Measurements from ENCODE around the gene RNF223. TPM values are rescaled to one million over a fixed set of nuclear protein-coding genes. Genes with fewer than 3 reads are reported as not detected.
A peak's percentile ranks its signal among the peaks of the same experiment; 100 is the strongest.

RNF223 gene
- total RNA-seq, 4 donors from 2014 or later, result 9.4 to 19.5 (median 10.5) TPM

GRCh38 chr1:1092894-1093609 is 18.9 kb upstream of the RNF223 start:
- WGBS, 2 donors, result 88% methylated on average over 14 of the region's 14 CpGs
- peak in 1 of 2 donors; percentile 59 for DNase-seq (ENCODE audit: low spot score in 2 of 2)
- intact Hi-C loops (cut with DNase I; ENCODE audit: low total_unique reads), result no loop called here

GRCh38 chr1:1092149-1092855 is 18.2 kb upstream of the RNF223 start:
- TF ChIP-seq POLR2A (IDR thresholded peaks at IDR 0.05), result no peak
- no peak for TF ChIP-seq CTCF (IDR thresholded peaks at IDR 0.05)
- DNase-seq (ENCODE audit: low spot score in 2 of 2), result peak in 1 of 2 donors; percentile 79
- no peak overlapping the region for H3K4me3 ChIP-seq (ENCODE audit: low read depth, poor library complexity, severe bottlenecking)
- intact Hi-C loops (cut with DNase I; ENCODE audit: low total_unique reads), result no loop called here
- 95 to 96% methylated on average over 23 to 27 of the region's 28 CpGs for WGBS, 2 donors

More at GRCh38 chr1:1092894-1093609, 18.9 kb upstream of the RNF223 start:
- TF ChIP-seq CTCF (IDR thresholded peaks at IDR 0.05), result no peak
- TF ChIP-seq POLR2A (IDR thresholded peaks at IDR 0.05), result no peak
- H3K4me3 ChIP-seq (ENCODE audit: low read depth, poor library complexity, severe bottlenecking), result no peak overlapping the region

DNA sequence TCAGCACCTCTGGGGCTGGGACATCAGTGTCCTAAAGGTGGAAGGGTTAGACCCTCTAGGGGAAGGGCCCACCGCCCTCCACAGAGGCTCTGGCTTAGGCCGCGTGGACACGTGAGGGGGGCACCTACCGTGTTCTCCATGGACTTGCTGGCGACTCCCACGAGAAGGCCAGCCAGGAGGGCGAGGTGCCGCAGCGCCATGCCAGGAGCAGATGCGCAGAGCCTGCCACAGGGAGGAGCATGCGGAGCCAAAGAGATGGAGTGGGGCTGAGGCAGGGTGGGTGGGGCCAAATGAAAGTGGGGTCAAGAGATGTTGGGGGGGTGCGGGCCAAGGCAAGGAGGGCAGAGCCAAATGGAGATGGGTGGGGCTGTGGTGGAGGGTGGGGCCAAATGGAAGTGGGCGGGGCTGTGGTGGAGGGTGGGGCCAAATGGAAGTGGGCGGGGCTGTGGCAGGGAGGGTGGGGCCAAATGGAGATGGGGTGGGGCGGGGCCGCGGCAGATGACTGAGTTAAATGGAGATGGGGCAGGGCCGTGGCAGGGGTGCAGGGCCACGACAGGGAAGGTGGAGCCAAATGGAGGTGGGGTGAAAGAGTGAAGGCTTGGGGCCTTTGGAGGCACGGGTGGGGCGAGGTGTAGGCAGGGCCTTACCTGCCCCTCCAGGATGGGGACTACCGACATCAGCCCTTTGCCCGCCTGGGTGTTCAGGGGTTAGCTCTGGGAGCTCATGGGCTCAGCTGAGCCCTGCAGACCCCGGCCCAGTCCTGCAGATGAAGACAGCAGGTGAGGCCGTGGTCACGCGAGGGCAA is 17.4 kb upstream of the RNF223 start:
- H3K4me3 ChIP-seq (ENCODE audit: low read depth, poor library complexity, severe bottlenecking), result no peak overlapping the region
- intact Hi-C loops (cut with DNase I; ENCODE audit: low total_unique reads), result no loop called here
- TF ChIP-seq POLR2A (IDR thresholded peaks at IDR 0.05), result no peak
- no peak for TF ChIP-seq CTCF (IDR thresholded peaks at IDR 0.05)
- peak in 1 of 2 donors; percentile 76 for DNase-seq (ENCODE audit: low spot score in 2 of 2)
- 90 to 98% methylated on average over 23 to 28 of the region's 28 CpGs for WGBS, 2 donors

DNA sequence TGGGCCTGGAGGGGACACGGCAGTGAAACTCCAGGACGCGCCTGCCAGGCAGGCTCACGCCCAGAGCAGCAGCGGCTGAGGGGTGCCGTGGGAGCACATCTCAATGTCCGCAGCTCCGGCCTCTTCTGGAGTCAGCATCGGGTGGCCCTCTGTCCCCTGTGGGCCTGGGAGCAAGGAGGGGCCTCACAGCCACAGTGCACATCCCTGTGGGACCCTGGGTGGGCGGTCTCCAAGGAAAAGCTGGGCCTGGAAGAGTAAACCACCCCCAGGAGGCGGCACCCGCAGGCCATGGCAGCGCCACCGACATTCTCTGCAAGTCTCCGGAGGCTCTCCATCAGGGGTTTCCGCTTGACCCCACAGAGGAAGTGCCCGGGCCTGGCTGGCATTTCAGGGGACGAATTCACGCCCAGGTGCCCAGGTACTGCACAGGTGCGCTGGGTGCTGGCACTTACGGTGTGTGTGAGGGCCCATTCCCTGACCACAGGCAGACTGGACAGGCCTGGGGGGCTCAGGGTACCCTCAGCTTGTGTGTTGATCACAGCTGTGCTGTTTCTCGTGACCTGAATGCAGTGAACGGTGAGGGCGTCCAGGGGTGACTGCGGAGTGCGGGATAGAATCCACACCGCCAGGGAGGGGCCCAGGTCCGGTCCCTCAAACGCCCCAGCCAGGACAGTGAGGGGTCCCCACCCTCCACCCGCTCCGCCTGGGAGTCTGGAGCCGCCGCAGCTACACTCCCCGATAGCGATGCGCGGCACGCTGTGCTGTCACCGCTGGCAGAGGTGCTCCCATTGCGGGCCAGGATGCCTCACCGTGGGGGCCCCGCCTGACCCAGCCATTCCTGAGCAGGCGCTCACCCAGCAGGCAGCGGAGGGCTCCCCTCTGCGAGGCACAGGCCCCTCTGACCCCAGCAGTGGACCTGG is 16.6 kb upstream of the RNF223 start:
- no peak for TF ChIP-seq CTCF (IDR thresholded peaks at IDR 0.05)
- TF ChIP-seq POLR2A (IDR thresholded peaks at IDR 0.05), result no peak
- intact Hi-C loops (cut with DNase I; ENCODE audit: low total_unique reads), result no loop called here
- WGBS, 2 donors, result 95% methylated on average over 27 to 40 of the region's 45 CpGs

More for the DNA sequence above, 16.6 kb upstream of the RNF223 start:
- peak in 1 of 2 donors; percentile 77 for DNase-seq (ENCODE audit: low spot score in 2 of 2)
- H3K4me3 ChIP-seq (ENCODE audit: low read depth, poor library complexity, severe bottlenecking), result no peak overlapping the region

Data from lower leg skin (tissue), 4 donors.